Measurements from ENCODE around the gene SLC28A1. TPM values are rescaled to one million over a fixed set of nuclear protein-coding genes. Genes with fewer than 3 reads are reported as not detected.

Gene SLC28A1
- total and polyA plus RNA-seq, 11 donors, result 0.14 to 2.9 (median 0.74) TPM; not detected in 1

DNA sequence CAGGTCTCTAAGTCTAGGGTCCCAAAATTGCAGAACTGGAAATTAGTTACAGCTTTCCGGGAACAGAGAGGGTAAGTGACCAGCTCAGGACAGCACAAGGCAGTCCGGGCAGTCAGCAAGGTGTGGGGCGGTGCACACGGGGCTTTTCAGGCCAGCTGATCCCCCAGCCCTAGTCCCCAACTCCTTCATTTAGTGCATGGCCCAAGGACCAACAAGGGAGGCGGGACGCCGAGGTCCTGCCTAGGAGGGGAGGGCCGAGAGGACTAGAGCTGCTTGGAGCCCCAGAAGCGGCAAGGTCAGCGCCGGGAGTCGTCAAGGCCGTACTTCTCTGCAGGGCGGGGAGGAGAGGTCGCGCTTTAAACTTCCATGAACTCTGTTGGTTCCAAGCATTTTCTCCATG lies 95.2 kb downstream of the SLC28A1 start:
- Histone ChIP-seq H3K9me3 (no peaks in the 10 kb centered on the region), H3K36me3 (no peaks in the 10 kb centered on the region), H3K4me1 (peaks cover 0 to 34% (median 21%) of the 10 kb centered on the region in 12 donors), H3K4me3 (peak overlapping the region in 10 of 12 donors; percentile 64 to 95 (median 80)), H3K27me3 (no peaks in the 10 kb centered on the region), H3K27ac (peak overlapping the region in 10 of 12 donors; percentile 93 to 98 (median 96))
- intact Hi-C loops (cut with DNase I), result loop anchor here in 7 of 10 donors (2.0 to 5.0 kb wide), 4 partner anchors 43 to 65 kb away; no protein-coding TSS in a partner anchor
- WGBS, 4 donors, result 23 to 42% (median 31%) methylated on average over 16 of the region's 16 CpGs
- DNase-seq, result peak in 3 of 5 donors; percentile 43 to 79 (median 45)
- TF ChIP-seq, protein P1, sequence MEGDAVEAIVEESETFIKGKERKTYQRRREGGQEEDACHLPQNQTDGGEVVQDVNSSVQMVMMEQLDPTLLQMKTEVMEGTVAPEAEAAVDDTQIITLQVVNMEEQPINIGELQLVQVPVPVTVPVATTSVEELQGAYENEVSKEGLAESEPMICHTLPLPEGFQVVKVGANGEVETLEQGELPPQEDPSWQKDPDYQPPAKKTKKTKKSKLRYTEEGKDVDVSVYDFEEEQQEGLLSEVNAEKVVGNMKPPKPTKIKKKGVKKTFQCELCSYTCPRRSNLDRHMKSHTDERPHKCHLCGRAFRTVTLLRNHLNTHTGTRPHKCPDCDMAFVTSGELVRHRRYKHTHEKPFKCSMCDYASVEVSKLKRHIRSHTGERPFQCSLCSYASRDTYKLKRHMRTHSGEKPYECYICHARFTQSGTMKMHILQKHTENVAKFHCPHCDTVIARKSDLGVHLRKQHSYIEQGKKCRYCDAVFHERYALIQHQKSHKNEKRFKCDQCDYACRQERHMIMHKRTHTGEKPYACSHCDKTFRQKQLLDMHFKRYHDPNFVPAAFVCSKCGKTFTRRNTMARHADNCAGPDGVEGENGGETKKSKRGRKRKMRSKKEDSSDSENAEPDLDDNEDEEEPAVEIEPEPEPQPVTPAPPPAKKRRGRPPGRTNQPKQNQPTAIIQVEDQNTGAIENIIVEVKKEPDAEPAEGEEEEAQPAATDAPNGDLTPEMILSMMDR (IDR thresholded peaks at IDR 0.05), result no peak
- no peak for TF ChIP-seq POLR2A (IDR thresholded peaks at IDR 0.05)
- ATAC-seq, result no peak

DNA sequence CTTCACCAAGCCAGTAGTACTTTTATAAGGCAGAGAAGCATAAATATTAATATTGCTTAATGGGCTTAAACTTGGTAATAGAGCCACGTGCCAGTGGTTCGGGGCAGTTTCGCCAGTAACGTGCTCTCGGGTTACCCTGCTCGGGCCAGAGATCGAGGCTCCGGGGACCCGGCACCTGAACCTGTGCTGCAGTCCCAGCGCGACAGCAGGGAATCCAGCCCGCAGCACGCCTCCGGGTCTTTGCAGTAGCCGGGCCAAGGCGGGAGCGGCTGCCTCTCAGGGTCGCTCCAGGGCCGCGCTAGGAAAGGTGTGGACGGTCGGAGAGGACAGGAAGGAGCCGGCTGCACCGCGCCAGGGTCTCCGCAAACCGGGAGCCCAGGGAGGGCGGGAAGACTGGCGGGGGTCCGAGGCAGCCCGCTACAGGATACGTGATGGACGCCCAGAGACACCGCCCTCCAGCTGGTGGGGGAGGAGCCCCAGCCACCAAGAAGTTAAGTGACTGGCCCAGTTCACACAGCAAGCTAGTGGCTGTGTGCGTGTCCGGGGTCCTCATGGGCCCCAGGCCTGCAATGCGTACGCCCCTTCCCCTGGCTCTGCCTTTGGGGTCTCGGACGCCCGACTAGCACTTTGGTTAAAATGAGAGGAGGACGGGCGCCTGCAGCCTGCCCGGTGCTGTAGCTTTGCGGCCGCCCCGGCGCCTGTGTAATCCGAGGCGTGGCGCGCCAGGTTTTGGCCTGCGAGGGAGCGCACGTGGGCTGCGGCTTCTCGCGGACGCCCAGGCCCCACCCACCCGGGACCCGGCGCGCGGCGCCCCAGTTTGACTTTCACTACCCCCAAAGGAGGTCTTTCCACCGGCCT lies 96.0 kb downstream of the SLC28A1 start:
- Histone ChIP-seq H3K4me1 (peaks cover 0 to 41% (median 24%) of the 10 kb centered on the region in 12 donors), H3K4me3 (peak overlapping the region; percentile 64 to 96 (median 84)), H3K27ac (peak overlapping the region; percentile 84 to 98 (median 95)), H3K9me3 (no peaks in the 10 kb centered on the region), H3K27me3 (no peaks in the 10 kb centered on the region), H3K36me3 (no peaks in the 10 kb centered on the region)
- DNase-seq (peak; percentile 88 to 92 (median 90)), ATAC-seq (peak; percentile 75 to 82 (median 79))
- intact Hi-C loops (cut with DNase I), result loop anchor here in 6 of 10 donors (2.0 to 5.0 kb wide), 3 partner anchors 42 to 64 kb away; no protein-coding TSS in a partner anchor
- 0% methylated on average over 43 to 66 of the region's 66 CpGs for WGBS, 4 donors
- peak in 1 of 2 donors; percentile 53 for TF ChIP-seq POLR2A (IDR thresholded peaks at IDR 0.05)
- TF ChIP-seq, protein P1 (IDR thresholded peaks at IDR 0.05), result peak in 2 of 12 donors; percentile 6 to 13

DNA sequence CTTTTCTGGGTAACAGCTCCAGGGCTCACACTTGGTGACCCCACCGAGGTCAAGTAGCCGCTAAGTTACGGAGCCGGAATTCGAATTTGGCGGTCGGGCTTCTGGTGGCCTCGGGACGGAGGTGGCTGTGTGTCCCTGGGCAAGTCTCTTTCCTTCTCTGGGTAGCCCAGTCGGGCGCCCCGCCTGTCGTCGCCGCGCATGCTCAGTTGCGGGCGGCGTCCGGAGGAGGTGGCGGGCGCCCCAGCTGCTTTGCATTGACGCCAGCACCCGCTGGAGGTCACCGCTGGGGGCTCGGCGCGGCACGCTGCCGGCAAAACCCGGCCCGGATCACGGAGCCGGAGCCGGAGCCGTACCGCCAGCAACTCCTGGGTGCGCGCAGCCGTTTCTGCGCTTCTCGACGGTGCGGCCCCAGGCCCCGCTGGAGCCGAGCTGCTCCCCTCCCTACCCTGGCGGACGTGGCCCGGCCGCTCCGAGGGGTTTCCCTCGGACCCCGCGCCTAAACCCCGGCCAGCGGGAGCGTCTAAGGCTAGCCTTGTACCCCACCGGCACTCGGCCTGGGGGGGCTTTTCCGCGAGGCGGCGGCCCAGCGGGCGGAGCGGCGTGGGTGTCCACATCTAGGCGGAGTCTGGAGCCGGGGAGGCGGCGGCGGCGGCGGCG lies 96.7 kb downstream of the SLC28A1 start:
- ATAC-seq (peak; percentile 87 to 93 (median 91)), DNase-seq (peak; percentile 96 to 99 (median 97))
- no peaks in the 10 kb centered on the region for H3K9me3 ChIP-seq
- 0 to 1% (median 1%) methylated on average over 54 to 75 of the region's 75 CpGs; no CpG with 5 or more reads in 1 of the 4 donors for WGBS, 4 donors
- peaks cover 0 to 46% (median 28%) of the 10 kb centered on the region in 12 donors for H3K4me1 ChIP-seq
- H3K36me3 ChIP-seq, result no peaks in the 10 kb centered on the region
- TF ChIP-seq POLR2A (IDR thresholded peaks at IDR 0.05), result peak in 1 of 2 donors; percentile 39
- TF ChIP-seq, protein P1 (IDR thresholded peaks at IDR 0.05), result peak in 10 of 12 donors; percentile 15 to 51 (median 34)
- intact Hi-C loops (cut with DNase I), result loop anchor here in 6 of 10 donors (2.0 to 5.0 kb wide), 3 partner anchors 41 to 64 kb away; no protein-coding TSS in a partner anchor
- H3K27ac ChIP-seq, result peak overlapping the region; percentile 84 to 98 (median 95)
- peak overlapping the region; percentile 64 to 96 (median 84) for H3K4me3 ChIP-seq
- H3K27me3 ChIP-seq, result no peaks in the 10 kb centered on the region
